ENCODE results near the gene SKAP1. TPM values are rescaled to one million over a fixed set of nuclear protein-coding genes. Genes with fewer than 3 reads are reported as not detected.

SKAP1 gene
- total and polyA plus RNA-seq, 2 of the 13 experiments (the other 11 are each of a cell fraction or from before 2014, with no cell fraction given): 0.21 TPM; not detected in 1

DNA sequence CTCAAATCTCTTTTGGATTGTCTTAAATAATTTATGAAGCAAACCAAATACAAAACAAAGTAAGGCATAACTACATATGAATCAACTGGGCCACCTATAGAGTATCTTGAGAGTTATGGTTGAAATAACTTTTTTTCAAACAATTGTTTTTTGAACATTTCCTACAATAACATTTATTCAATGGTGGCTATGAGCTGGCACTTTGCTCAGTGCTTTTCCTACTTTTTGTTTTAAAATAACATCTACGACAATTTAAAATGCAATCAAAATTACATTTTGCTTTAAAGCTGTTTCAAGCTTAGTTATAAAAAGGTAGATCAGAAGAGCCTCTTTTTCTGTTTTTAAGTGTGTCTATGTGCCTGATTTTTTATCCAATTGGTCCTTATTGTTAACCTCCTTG, 238.7 kb downstream of the SKAP1 start (continued):
- TF ChIP-seq, protein P1, sequence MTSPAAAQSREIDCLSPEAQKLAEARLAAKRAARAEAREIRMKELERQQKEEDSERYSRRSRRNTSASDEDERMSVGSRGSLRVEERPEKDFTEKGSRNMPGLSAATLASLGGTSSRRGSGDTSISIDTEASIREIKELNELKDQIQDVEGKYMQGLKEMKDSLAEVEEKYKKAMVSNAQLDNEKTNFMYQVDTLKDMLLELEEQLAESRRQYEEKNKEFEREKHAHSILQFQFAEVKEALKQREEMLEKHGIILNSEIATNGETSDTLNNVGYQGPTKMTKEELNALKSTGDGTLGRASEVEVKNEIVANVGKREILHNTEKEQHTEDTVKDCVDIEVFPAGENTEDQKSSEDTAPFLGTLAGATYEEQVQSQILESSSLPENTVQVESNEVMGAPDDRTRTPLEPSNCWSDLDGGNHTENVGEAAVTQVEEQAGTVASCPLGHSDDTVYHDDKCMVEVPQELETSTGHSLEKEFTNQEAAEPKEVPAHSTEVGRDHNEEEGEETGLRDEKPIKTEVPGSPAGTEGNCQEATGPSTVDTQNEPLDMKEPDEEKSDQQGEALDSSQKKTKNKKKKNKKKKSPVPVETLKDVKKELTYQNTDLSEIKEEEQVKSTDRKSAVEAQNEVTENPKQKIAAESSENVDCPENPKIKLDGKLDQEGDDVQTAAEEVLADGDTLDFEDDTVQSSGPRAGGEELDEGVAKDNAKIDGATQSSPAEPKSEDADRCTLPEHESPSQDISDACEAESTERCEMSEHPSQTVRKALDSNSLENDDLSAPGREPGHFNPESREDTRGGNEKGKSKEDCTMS (CRISPR knock-in tag; conservative IDR thresholded peaks at IDR 0.05): no peak
- TF ChIP-seq CHCHD3 (CRISPR knock-in tag; IDR thresholded peaks at IDR 0.05): no peak
- TF ChIP-seq ZNF589 (CRISPR knock-in tag; conservative IDR thresholded peaks at IDR 0.05): no peak

DNA sequence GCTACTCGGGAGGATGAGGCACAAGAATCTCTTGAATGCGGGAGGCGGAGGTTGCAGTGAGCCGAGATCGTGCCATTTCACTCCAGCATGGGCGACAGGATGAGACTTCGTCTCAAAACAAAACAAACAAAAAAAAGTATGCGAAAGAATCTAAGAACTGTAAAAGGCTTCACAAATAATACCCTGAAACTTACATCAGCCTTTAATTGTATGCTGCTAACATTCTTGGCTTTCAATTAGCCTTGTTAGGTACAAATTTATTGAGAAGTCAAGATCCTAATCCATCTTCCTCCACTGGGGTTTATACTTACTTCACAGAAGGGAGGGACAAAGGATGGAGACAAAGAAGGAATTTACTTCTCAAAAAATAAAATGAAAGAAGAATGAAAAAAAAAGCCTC, 239.1 kb downstream of the SKAP1 start:
- Histone ChIP-seq H3K36me3 (replicated peaks in 1 of 2; ENCODE audit: control insufficient read depth in 1 of 2, insufficient read depth in 2 of 2, low read length in 2 of 2) (no peaks in the 10 kb centered on the region), H4K20me1 (ENCODE audit: insufficient read depth, low read length) (no peaks in the 10 kb centered on the region), H3K9me3 (ENCODE audit: low read length) (no peaks in the 10 kb centered on the region), H3K9ac (ENCODE audit: insufficient read depth, low read depth, low read length) (no peak overlapping the region), H3K27ac (ENCODE audit: extremely low read length, insufficient read depth, low read length) (no peak overlapping the region), H2AFZ (ENCODE audit: low read length) (no peak overlapping the region), H3K4me3 (replicated peaks in 1 of 3; ENCODE audit: insufficient read depth in 1 of 3, low read depth in 2 of 3, low read length in 3 of 3) (no peak overlapping the region), H3K27me3 (ENCODE audit: control insufficient read depth in 1 of 2, insufficient read depth in 2 of 2, low read length in 2 of 2) (peaks cover 0 to 33% of the 10 kb centered on the region in 2 experiments; a peak in 3 of 5 replicates), H3K79me2 (ENCODE audit: insufficient read depth, low read length) (no peaks in the 10 kb centered on the region), H3K4me1 (ENCODE audit: insufficient read depth, low read length) (no peaks in the 10 kb centered on the region), H3K4me2 (ENCODE audit: low read depth, low read length) (no peak overlapping the region)
- DNase-seq (ENCODE audit: low spot score) (no peak), FAIRE-seq (no peak), ATAC-seq (no peak)
- BruUV-seq (replicated peaks): no TSS peak
- CTCF ChIA-PET (ENCODE audit: low intra/inter-chr PET ratio, low total read pairs): no interaction called here
- POLR2A ChIA-PET: no interaction called here
- WGBS (ENCODE audit: low lambda C conversion rate): 56% methylated on average over 8 of the region's 8 CpGs
- in situ Hi-C loops (cut with HindIII; ENCODE audit: extremely low pct_ligation_motif_present, low pct_unique_long_range_greater_than_20kb) (no loop called here), intact Hi-C loops (cut with micrococcal nuclease; ENCODE audit: unreplicated experiment) (no loop called here)
- TF ChIP-seq ZNF550 (CRISPR knock-in tag; IDR thresholded peaks at IDR 0.05; ENCODE audit: borderline replicate concordance) (no peak), ZNF616 (CRISPR knock-in tag; IDR thresholded peaks at IDR 0.05; ENCODE audit: low read depth) (no peak), KLF13 (CRISPR knock-in tag; IDR thresholded peaks at IDR 0.05) (no peak), TOE1 (CRISPR knock-in tag; IDR thresholded peaks at IDR 0.05) (no peak), RFXAP (CRISPR knock-in tag; IDR thresholded peaks at IDR 0.05; ENCODE audit: borderline replicate concordance) (no peak), AGO2 (optimal IDR thresholded peaks at IDR 0.05; ENCODE audit: low read depth, low read length) (no peak)
- TF ChIP-seq, protein P2, sequence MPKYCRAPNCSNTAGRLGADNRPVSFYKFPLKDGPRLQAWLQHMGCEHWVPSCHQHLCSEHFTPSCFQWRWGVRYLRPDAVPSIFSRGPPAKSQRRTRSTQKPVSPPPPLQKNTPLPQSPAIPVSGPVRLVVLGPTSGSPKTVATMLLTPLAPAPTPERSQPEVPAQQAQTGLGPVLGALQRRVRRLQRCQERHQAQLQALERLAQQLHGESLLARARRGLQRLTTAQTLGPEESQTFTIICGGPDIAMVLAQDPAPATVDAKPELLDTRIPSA (CRISPR knock-in tag; IDR thresholded peaks at IDR 0.05; ENCODE audit: borderline replicate concordance): no peak
- TF ChIP-seq, protein P3, sequence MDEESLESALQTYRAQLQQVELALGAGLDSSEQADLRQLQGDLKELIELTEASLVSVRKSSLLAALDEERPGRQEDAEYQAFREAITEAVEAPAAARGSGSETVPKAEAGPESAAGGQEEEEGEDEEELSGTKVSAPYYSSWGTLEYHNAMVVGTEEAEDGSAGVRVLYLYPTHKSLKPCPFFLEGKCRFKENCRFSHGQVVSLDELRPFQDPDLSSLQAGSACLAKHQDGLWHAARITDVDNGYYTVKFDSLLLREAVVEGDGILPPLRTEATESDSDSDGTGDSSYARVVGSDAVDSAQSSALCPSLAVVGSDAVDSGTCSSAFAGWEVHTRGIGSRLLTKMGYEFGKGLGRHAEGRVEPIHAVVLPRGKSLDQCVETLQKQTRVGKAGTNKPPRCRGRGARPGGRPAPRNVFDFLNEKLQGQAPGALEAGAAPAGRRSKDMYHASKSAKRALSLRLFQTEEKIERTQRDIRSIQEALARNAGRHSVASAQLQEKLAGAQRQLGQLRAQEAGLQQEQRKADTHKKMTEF (CRISPR knock-in tag; IDR thresholded peaks at IDR 0.05): no peak
- TF ChIP-seq, protein P4, sequence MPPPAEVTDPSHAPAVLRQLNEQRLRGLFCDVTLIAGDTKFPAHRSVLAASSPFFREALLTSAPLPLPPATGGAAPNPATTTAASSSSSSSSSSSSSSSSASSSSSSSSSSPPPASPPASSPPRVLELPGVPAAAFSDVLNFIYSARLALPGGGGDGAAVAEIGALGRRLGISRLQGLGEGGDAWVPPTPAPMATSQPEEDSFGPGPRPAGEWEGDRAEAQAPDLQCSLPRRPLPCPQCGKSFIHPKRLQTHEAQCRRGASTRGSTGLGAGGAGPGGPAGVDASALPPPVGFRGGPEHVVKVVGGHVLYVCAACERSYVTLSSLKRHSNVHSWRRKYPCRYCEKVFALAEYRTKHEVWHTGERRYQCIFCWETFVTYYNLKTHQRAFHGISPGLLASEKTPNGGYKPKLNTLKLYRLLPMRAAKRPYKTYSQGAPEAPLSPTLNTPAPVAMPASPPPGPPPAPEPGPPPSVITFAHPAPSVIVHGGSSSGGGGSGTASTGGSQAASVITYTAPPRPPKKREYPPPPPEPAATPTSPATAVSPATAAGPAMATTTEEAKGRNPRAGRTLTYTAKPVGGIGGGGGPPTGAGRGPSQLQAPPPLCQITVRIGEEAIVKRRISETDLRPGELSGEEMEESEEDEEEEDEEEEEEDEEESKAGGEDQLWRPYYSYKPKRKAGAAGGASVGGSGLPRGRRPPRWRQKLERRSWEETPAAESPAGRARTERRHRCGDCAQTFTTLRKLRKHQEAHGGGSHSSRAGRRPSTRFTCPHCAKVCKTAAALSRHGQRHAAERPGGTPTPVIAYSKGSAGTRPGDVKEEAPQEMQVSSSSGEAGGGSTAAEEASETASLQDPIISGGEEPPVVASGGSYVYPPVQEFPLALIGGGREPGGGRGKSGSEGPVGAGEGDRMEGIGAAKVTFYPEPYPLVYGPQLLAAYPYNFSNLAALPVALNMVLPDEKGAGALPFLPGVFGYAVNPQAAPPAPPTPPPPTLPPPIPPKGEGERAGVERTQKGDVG (CRISPR knock-in tag; IDR thresholded peaks at IDR 0.05; ENCODE audit: borderline replicate concordance): no peak
- TF ChIP-seq, protein P5, sequence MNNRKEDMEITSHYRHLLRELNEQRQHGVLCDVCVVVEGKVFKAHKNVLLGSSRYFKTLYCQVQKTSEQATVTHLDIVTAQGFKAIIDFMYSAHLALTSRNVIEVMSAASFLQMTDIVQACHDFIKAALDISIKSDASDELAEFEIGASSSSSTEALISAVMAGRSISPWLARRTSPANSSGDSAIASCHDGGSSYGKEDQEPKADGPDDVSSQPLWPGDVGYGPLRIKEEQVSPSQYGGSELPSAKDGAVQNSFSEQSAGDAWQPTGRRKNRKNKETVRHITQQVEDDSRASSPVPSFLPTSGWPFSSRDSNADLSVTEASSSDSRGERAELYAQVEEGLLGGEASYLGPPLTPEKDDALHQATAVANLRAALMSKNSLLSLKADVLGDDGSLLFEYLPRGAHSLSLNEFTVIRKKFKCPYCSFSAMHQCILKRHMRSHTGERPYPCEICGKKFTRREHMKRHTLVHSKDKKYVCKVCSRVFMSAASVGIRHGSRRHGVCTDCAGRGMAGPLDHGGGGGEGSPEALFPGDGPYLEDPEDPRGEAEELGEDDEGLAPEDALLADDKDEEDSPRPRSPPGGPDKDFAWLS (CRISPR knock-in tag; IDR thresholded peaks at IDR 0.05; ENCODE audit: borderline replicate concordance): no peak

Measured in HepG2 (cell line).